Esophagus (tissue), 2 donors: ENCODE measurements around the gene PPM1D. TPM values are rescaled to one million over a fixed set of nuclear protein-coding genes. Genes with fewer than 3 reads are reported as not detected.

Experiments used
- H3K27ac ChIP-seq, 2 donors: one replicate each; pipeline ENCODE4 v1.5.1; 2013; ENCODE audit warnings: low read depth in 2 of 2, mild to moderate bottlenecking in 2 of 2, inconsistent platforms in 1 of 2, low read length in 1 of 2, moderate library complexity in 1 of 2
- H3K27me3 ChIP-seq, 2 donors: one replicate each; pipeline ENCODE4 v1.6.1; 2013; ENCODE audit warnings: low read length in 2 of 2, control low read depth in 1 of 2, mild to moderate bottlenecking in 1 of 2; ENCODE audit not compliant: insufficient read depth in 2 of 2, control insufficient read depth in 1 of 2
- H3K36me3 ChIP-seq, 2 donors: one replicate each; pipeline ENCODE4 v1.6.1; 2013; ENCODE audit warnings: low read length in 1 of 2; ENCODE audit not compliant: control insufficient read depth in 2 of 2, insufficient read depth in 2 of 2
- H3K4me1 ChIP-seq, 2 donors: one replicate each; pipeline ENCODE4 v1.6.1; 2013; ENCODE audit warnings: low read length in 1 of 2; ENCODE audit not compliant: control insufficient read depth in 2 of 2, insufficient read depth in 2 of 2
- H3K4me3 ChIP-seq, 2 donors: one replicate each; pipeline ENCODE4 v1.5.1; 2013; ENCODE audit warnings: low read length in 2 of 2, mild to moderate bottlenecking in 2 of 2, low read depth in 1 of 2, moderate library complexity in 1 of 2
- H3K9me3 ChIP-seq, 2 donors: one replicate each; pipeline ENCODE4 v1.6.1; 2013; ENCODE audit warnings: mild to moderate bottlenecking in 2 of 2, low read depth in 1 of 2, low read length in 1 of 2, moderate library complexity in 1 of 2; ENCODE audit not compliant: control insufficient read depth in 2 of 2, insufficient read depth in 1 of 2
- WGBS, 2 donors: extraction: QIAGEN DNeasy Blood & Tissue Kit; methylation state at CpG; one replicate each; pipeline ENCODE4 v1.1.7; 2013; 5-methylcytosine and 5-hydroxymethylcytosine counted together
- polyA plus RNA-seq, 2 donors: library from polyadenylated mRNA; stranded (reverse); fragments of 200-250 nt; gene quantifications; one replicate each; pipeline ENCODE4 v1.2.3, GENCODE V29; 2013
- donor health status: healthy with polysubstance abuse.
- donor health status: Bipolar disorder and iron deficiency.

The PPM1D gene
- polyA plus RNA-seq, 2 donors, result 3.3 to 5.1 TPM

DNA sequence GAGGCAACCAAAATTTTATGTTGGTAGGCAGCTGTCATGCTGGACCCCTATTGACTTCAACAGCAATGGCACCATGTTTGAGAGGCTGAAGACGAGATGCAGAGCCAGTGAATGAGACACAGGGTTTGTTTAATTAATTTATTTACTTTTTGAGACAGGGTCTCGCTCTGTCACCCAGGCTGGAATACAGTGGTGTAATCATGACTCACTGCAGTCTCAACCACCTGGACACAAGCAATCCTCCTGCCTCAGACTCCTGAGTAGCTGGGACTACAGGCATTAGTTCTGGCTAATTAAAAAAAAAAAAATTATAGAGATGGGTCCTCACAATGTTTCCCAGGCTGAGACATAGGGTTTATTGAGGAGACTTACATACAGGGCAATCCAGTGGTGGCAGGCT, 36.2 kb upstream of the PPM1D start:
- H3K4me1 ChIP-seq, result no peaks in the 10 kb centered on the region
- H3K27ac ChIP-seq, result no peak overlapping the region
- no peak overlapping the region for H3K4me3 ChIP-seq
- 82 to 84% methylated on average over 2 of the region's 2 CpGs for WGBS, 2 donors
- H3K9me3 ChIP-seq, result no peaks in the 10 kb centered on the region
- H3K27me3 ChIP-seq, result no peaks in the 10 kb centered on the region
- H3K36me3 ChIP-seq, result no peaks in the 10 kb centered on the region

DNA sequence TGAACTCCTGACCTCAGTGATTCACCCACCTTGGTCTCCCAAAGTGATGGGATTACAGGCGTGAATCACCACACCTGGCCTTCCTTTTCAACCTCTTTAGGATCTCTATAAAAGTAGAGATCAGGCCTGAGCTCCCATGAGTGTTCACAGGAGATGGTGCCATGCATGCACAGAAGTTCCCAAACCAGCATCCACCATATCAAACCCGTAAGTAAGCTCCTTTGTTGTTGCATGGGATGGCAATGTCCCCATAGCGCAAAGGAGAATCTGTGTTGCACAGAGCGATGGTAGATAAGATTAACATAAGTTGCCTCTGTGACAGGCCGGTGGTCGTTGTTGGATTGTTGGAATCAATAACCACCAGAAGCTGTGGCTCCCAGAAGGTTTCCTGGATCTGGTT, 34.8 kb upstream of the PPM1D start:
- Histone ChIP-seq H3K27me3 (no peaks in the 10 kb centered on the region), H3K4me3 (no peak overlapping the region), H3K36me3 (no peaks in the 10 kb centered on the region), H3K27ac (no peak overlapping the region), H3K4me1 (no peaks in the 10 kb centered on the region), H3K9me3 (no peaks in the 10 kb centered on the region)
- WGBS, 2 donors, result 91 to 93% methylated on average over 6 of the region's 6 CpGs

- 71 to 72% methylated on average over 2 of the region's 2 CpGs for WGBS, 2 donors
- H3K36me3 ChIP-seq, result no peaks in the 10 kb centered on the region
- no peak overlapping the region for H3K27ac ChIP-seq
- no peaks in the 10 kb centered on the region for H3K9me3 ChIP-seq
- H3K4me3 ChIP-seq, result no peak overlapping the region
- H3K4me1 ChIP-seq, result no peaks in the 10 kb centered on the region
- no peaks in the 10 kb centered on the region for H3K27me3 ChIP-seq
Measured at GRCh38 chr17:60573236-60574051, 26.5 kb upstream of the PPM1D start.

DNA sequence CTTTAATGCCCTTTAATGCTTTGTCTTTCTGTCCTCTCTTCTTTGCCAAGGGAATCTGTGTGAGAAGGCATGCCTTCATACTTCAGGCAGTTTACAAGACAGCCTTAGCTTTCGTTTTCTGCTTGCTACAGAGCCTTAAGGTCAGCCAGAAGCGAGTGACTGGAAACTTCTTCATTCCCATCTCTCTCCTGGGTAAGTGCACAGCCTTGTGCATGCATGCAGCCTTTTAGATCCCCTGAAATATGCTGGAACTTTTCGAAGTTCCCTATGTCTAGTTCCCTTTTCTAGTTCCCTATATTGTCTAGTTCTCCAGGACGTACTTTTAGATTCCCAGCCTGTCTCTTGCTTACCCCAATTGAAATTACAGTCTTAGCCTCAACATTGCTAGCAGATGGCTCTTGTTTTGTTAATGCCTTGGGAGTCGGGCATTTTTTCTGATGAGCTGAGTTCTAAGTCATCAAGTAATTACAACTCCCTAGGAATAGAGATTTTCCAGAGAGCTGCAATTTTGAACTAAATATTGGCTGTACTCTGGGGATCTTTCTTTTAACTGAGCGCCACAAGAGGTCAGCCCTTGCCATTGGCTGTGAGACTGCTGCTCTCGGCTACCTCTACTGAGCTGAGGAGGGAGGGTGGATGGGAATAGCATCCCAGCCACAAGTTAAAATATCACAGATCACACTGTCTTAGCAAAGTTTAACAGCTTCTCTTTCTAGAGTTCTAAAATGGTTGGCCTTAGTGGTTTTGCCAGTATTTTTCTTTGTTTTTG, 22.7 kb upstream of the PPM1D start:
- Histone ChIP-seq H3K27me3 (no peaks in the 10 kb centered on the region), H3K4me1 (no peaks in the 10 kb centered on the region), H3K27ac (peak overlapping the region; percentile 53 to 63), H3K36me3 (no peaks in the 10 kb centered on the region), H3K9me3 (no peaks in the 10 kb centered on the region), H3K4me3 (peak overlapping the region; percentile 13 to 44)
- WGBS, 2 donors, result 12 to 21% methylated on average over 7 of the region's 7 CpGs

DNA sequence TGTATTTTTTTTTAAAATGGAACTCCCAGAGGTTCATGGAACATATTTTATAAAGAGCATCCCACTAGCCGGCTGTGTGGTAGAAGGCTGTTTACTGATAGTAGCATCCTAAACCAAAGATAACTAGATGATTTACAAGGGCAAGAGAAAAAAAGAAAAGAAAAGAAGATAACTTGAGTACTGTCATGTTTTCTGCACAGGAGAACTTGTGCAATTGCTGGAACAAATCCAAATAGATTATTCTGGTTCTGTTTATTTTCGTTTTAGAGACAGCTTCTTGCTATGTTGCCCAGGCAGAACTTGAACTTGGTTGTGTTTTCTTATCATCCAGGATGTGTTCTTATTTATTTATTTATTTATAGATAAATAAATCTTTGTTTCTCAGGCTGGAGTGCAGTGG, 20.9 kb upstream of the PPM1D start:
- H3K27ac ChIP-seq, result no peak overlapping the region
- H3K4me1 ChIP-seq, result no peaks in the 10 kb centered on the region
- WGBS, 2 donors, result 36 to 43% methylated on average over 2 of the region's 2 CpGs
- H3K36me3 ChIP-seq, result no peaks in the 10 kb centered on the region
- no peaks in the 10 kb centered on the region for H3K27me3 ChIP-seq
- no peaks in the 10 kb centered on the region for H3K9me3 ChIP-seq
- no peak overlapping the region for H3K4me3 ChIP-seq

- H3K27ac ChIP-seq, result no peak overlapping the region
- 94 to 95% methylated on average over 4 of the region's 4 CpGs for WGBS, 2 donors
- H3K27me3 ChIP-seq, result no peaks in the 10 kb centered on the region
- no peak overlapping the region for H3K4me3 ChIP-seq
- no peaks in the 10 kb centered on the region for H3K36me3 ChIP-seq
- H3K4me1 ChIP-seq, result no peaks in the 10 kb centered on the region
- H3K9me3 ChIP-seq, result no peaks in the 10 kb centered on the region
Measured at GRCh38 chr17:60579551-60579950, 20.4 kb upstream of the PPM1D start.

DNA sequence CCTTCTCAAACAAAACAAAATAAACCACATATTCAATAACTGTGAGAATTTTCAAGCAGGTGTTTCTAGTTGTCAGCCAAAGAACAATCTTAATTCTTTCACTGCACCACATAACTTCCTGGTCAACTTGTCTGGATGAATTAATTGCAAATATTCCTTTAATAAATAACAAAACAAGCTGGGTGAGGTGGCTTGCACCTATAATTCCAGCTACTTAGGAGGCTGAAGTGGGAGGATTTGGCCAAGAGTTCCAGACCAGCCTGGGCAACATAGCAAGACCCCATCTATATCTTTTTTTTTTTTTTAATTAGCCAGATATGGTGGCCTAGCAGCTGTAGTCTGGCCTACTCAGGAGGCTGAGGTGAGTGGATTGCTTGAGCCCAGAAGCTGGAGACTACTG, 17.0 kb upstream of the PPM1D start:
- H3K27me3 ChIP-seq, result no peaks in the 10 kb centered on the region
- H3K27ac ChIP-seq, result peak overlapping the region in 1 of 2 donors; percentile 53
- H3K36me3 ChIP-seq, result no peaks in the 10 kb centered on the region
- H3K9me3 ChIP-seq, result no peaks in the 10 kb centered on the region
- no peak overlapping the region for H3K4me3 ChIP-seq
- H3K4me1 ChIP-seq, result no peaks in the 10 kb centered on the region

- WGBS, 2 donors, result 71 to 72% methylated on average over 2 of the region's 2 CpGs
- no peaks in the 10 kb centered on the region for H3K9me3 ChIP-seq
- no peak overlapping the region for H3K4me3 ChIP-seq
- no peaks in the 10 kb centered on the region for H3K27me3 ChIP-seq
- peak overlapping the region; percentile 72 to 74 for H3K27ac ChIP-seq
- no peaks in the 10 kb centered on the region for H3K36me3 ChIP-seq
- H3K4me1 ChIP-seq, result no peaks in the 10 kb centered on the region
Measured at GRCh38 chr17:60585887-60586286, 14.1 kb upstream of the PPM1D start.

GRCh38 chr17:60586288-60586974, 13.6 kb upstream of the PPM1D start:
- Histone ChIP-seq H3K4me3 (no peak overlapping the region), H3K4me1 (no peaks in the 10 kb centered on the region), H3K27ac (peak overlapping the region; percentile 72 to 74), H3K9me3 (no peaks in the 10 kb centered on the region), H3K36me3 (no peaks in the 10 kb centered on the region), H3K27me3 (no peaks in the 10 kb centered on the region)
- WGBS, 2 donors, result 67 to 70% methylated on average over 3 of the region's 3 CpGs
